ENCODE measurements around the gene ADORA3.
"Not testable (repeated sequence)": the region's sequence is repeated elsewhere in the genome, so short reads cannot be mapped to it uniquely, and the experiment has no call there.

The ADORA3 gene

GRCh38 chr1:111503585-111504060, at the start of gene ADORA3, which contains the start of gene TMIGD3:
ADORA3 (minus strand) TSS chr1:111503633; CDS start chr1:111503354, 279 bp downstream.
TMIGD3 (minus strand) TSS chr1:111503633; CDS start chr1:111503354, 279 bp downstream.
- no peak for DNase-seq (ENCODE audit: low spot score)

DNA sequence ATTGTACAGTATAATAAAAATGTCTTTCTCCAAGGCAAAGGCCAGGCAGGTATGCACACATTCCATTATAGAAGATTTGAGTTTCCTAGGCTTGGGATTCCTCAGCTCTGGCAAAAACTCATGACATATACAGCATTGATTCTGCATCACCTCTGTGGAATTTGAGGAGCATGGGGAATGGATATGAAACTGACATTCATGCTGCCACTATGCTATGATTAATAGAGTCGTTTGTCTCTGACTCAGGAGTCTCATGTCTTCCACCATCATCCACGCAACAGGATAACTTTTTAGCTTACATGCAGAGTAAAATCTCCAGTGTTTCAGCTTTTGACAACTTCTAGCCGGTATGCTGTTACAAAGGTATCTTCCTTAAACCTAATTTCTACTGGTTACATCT, 49.8 kb upstream of the ADORA3 start:
- peak; percentile 74 for DNase-seq (ENCODE audit: low spot score)

GRCh38 chr1:111552587-111552986, 49.2 kb upstream of the ADORA3 start:
- no peak for DNase-seq (ENCODE audit: low spot score)

DNA sequence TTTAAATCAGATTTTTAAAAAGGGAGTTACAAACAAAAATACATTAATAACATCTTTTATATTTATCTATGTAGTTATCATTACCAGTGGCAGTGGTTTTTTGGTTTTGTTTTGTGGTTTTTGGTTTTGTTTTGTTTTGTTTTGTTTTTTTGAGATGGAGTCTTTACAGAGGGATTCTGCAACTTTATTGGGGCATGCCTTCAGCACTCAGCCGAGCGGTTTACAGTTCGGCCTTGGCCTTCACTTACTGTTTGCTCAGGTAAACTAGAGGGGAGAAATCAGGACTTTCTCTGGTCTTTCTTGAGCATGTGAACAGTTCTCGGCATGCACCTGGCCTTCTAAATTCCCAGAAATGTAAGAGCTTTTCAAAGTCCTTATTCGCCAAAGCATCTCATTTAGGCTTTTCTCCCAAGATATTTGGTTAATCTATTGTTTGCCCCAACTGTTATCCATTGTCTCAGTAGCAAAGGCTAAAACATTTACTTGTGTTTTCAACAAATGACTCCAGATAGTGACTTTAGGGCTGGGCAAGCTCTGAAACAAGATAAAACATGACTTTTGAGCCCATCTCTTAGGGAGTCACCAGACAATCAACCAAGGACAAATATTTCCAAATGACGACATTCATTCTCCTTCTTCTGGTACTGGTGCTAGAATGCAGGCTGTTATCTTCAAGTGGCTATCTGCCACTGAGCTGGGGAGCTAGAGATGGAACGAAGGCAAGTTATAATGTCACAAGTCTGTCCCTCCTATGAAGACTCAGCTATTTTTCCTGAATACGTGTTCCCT, 48.4 kb upstream of the ADORA3 start:
- DNase-seq (ENCODE audit: low spot score), result no peak

DNA sequence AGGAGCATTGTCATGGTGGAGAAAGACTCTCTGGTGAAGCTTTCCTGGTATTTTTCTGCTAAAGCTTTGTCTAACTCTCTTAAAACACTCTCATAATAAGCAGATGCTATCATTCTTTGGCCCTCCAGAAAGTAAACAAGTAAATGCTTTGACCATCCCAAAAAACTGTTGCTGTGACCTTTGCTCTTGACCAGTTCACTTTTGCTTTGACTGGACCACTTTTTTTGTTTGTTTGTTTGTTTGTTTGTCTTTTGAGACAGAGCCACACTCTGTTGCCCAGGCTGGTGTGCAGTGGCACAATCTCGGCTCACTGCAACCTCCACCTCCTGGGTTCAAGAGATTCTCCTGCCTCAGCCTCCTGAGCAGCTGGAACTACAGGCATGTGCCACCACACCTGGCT, 44.4 kb upstream of the ADORA3 start:
- not testable (repeated sequence) for DNase-seq (ENCODE audit: low spot score)

GRCh38 chr1:111542187-111542586, 38.8 kb upstream of the ADORA3 start:
- no peak for DNase-seq (ENCODE audit: low spot score)

GRCh38 chr1:111541721-111542120, 38.3 kb upstream of the ADORA3 start:
- DNase-seq (ENCODE audit: low spot score), result peak; percentile 43

DNA sequence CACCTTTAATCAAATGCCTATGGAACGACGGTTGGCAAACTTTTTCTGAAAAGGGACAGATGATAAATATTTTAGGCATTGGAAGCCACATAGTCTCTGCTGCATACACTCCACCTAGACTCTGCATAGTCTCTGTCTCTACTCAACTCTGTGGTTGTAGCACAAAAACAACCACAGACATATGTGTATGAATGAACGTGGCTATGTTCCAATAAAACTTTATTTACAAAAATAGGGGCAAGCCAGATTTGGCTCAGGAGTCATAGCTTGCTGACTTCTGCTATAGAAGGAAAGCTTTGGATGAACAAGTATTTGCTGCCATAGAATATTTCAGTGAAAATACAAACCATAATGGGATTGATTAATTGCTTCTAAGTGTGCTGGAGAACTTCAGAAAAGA, 37.5 kb upstream of the ADORA3 start:
- DNase-seq (ENCODE audit: low spot score), result no peak

GRCh38 chr1:111538343-111539025, 35.1 kb upstream of the ADORA3 start:
- peak; percentile 32 for DNase-seq (ENCODE audit: low spot score)

DNA sequence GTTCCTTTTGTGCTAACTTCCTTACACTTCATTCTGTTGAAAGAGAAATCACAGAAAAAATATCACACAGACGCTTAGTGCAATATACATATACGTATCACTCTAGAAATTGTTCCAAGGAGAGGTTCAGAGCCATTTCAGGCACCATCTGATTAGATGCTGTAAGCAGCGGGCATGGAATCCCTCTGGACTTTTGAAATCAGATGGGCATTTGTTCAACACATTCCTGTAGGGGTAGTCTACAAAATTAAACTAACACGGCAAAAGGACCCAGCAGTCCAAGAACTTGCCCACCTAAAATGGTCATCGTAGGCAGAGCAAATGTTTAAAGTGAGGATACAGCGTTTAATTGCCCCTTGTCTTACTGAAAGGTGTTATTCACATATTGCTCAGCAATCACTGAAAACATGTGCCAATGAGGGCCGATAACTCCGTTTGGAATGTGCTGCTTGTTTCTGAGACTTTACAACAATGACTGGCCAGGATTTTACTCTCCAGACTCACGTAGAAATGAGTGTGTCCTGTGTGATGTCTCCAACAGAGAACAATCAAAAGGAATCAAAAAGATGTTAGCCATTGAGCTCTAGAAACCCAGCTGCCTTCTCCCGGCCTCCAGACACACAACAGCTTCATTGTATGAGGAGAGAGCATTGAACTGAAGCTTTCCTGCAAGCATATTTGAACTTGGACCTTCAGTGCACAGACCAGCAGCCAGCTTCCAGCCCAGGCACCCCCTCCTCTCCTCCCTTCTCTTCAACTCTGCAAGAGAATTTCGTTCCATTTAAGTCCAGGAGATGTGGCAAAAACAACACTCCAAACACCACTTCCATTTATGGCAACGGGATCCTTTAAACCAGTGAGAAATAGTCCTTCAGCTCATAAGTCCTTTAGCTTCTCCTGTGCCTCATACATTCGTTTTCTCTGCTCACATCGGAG, 32.1 kb upstream of the ADORA3 start:
- DNase-seq (ENCODE audit: low spot score), result no peak

DNA sequence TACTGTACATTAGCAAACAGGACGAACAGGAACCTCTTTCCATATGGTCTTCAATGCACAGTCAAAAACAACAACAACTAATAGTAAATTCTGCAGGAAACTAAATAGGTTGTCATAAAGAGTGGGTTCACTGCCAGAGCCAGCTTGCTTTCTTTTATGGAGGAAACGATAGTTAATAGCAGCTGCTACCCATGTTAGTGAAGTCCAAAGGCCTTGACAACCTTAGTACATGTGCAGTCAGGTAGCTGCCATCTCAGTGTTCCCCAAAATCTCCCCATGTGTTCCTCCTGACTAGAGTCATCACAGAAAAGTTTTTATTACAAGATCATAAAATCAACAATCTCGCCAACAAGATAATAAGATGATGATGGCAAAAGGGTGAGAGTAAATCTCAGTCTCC, 16.6 kb upstream of the ADORA3 start:
- DNase-seq (ENCODE audit: low spot score), result no peak

DNA sequence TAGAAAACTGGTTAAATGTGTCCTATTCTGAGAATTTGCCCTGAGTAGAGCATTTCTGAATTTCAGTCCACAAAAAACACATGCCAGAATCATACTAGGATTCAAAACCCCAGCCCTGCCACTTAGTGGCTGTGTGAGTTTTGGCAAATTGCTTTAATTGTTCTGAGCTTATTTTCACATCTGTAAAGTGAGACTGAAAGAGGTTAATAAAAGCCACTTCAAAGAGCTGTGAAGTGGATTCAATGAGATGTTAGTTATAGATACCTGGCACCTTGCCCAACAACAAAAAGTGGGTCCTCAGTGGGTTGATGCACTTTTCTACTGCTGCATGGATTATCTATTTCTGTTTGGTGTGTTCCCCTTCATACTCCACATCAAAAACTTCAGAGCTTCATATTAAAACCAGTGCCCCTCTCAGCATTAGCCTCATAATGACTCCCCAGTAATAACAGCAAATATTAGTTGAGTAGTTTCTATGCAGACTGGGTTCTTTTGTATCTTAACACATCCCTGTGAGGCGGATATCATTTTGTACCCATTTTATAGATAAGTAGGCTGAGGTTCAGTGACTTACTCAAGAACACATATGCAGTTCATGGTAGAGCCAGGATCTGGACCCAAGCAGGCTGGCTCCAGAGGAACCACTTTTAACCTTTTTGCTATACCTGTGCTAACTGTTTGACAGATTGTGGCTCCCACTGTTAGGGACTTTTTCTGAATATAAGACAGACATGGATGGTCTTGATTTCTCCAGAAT, 14.2 kb upstream of the ADORA3 start:
- DNase-seq (ENCODE audit: low spot score), result no peak

DNA sequence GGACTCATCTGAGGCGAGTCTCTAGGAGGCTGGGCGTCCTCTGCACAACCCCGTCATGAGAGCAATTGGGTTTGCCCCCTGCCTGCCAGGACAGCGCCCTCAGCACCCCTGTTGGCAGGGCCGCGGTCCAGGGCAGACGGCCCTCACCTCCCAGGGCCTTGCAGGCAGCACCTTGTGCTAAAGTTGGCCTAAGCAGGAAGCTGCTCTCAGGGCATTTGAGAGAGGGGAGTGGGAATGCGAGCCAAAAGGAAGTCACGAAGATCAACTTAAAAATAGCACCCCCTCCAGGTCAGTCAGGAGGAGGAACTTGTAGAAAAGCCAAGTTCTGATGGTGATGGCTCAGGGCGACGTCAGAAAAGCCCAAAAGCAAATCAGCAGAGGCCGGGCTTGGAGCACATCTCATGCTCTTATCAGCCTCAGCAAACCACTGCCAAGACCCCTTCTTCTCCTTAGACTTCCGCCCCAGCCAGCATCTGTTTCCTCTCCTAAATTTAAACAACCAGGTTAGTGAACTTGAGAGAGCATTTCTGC, 12.6 kb upstream of the ADORA3 start:
- peak; percentile 53 for DNase-seq (ENCODE audit: low spot score)

DNA sequence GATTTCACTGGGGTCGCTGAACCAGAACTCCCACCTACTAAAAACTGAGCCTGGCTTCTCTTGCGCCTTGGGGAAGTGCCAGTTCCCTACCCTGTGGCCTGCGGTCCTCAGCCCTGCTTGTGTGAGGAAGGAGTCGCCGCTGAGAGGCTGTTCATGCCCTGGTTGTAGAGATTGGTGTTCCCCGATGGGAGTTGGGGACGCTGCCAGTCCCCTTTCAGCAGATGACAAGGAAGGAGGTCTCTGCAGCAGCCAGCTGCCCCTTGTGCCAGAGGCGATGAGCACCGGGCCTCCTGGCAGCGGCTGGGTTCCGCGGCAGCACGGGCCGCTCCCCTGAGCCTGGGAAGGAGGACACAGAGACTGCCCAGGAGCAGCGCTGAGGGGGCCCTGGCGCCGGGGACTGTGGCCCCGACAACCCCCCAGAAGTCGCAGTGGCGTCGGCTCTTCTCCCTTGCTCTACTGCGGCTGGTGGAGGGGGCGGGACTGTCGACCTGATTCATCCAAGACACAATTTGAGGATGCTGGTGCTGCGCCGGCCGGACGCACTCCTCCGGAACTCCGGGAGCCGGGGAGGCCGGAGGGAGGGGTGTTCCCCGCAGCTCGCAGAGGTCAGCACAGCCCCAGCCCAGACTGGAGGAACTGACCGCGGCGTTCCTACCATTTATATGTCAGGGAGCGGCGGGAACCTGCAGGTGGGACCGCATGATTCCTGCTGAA, 12.0 kb upstream of the ADORA3 start:
- peak; percentile 82 for DNase-seq (ENCODE audit: low spot score)

- DNase-seq (ENCODE audit: low spot score), result no peak
These were observed 10.1 kb upstream of the ADORA3 start for GRCh38 chr1:111513410-111514020.

DNA sequence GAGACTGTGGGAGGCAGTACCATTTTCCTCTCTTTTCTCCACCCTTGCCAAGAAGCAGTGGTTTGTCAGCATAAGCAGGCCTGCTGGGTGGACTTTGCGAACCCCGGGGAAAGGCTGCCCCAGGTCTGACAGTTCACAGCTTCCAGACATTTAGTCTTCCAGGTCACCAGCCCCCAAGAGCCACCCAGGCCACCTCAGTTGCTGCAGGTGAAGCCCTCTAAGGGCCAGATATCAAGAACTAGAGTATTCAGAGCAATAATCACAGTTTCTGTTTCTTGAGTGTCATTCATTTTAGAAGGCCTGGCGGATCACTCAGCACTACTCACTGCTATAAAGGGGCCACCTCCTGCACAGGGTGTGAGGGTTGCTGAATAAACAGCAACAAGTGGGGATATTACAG, 9.5 kb upstream of the ADORA3 start:
- DNase-seq (ENCODE audit: low spot score), result no peak

DNA sequence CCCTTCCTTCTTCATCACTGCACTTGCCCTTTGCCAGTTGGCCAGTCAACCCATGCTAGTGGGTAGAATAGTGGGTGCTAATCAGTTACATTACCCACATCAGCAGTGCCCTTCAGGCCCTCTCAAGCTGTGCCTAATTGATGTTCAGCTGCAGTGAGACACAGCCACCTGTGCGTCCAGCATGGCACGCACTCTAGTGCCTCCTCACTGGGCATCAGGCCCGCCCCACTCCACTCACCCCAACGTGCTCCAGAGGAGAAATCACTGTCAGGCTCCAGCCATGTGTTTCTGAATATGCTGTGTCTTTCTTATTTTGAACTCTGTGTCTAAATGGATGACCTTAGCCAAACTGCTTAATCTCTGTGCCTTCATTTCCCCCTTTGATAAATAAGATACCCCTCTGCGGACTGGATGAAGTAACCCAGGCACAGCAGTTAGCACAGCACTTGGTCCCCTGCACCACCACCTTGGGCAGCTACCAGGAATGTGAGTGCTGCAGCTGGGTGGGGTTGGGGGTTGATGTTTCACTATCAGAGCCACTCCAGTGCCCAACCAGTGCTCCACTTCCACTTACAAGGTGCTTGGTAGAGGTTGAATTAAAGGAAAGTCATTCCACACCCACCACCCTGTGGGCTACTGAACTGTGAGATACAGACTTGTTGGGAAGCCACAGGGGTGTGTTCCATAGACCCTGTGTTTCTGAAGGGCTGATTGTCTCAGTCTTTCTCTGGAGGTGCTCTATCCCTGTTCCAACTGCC, 8.9 kb upstream of the ADORA3 start:
- DNase-seq (ENCODE audit: low spot score), result no peak

DNA sequence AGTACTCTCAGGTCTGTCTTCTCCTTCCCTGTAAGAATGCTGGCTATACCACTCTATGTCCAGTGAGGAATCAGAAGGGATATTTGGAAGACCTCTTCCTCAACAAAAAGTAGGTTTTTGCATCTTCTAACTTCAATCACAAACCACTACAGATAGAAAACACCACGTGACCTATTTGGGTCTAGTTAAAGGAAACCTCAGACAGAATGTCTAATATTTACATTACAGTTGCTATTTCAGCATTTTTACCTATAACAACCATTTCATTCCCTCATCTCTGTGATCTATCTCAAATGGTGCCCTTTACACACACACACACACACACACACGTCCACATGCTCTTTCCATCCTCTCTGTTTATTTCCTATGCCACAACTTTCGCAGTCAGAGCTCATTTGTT, 7.9 kb upstream of the ADORA3 start:
- no peak for DNase-seq (ENCODE audit: low spot score)

DNA sequence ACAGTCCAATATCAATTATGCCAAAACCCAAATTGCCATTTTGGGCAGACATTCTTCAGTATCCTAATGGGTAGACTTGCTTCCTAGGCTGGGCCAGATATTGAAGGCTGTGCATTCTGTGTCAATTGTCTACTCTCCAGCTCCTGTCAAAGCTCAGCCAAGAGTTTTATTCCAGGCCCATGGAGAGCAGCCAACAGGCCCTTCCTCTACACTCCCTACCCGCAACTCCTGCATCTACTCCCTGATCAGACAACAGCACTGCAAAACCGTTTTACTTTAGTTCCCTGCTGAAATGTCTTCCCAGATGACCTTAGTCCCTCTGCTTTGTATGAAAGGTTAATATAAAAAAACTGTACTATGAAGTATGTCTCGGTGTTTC, 6.6 kb upstream of the ADORA3 start:
- DNase-seq (ENCODE audit: low spot score), result no peak

Data from AG20443 (cell line).